ENCODE measurements around the gene SHC3.

Gene SHC3

GRCh38 chr9:89112243-89112642, 66.4 kb downstream of the SHC3 start:
- TF ChIP-seq, protein P1, sequence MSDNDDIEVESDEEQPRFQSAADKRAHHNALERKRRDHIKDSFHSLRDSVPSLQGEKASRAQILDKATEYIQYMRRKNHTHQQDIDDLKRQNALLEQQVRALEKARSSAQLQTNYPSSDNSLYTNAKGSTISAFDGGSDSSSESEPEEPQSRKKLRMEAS (IDR thresholded peaks at IDR 0.05; ENCODE audit: low read depth, low read length), result no peak
- TF ChIP-seq POLR2A (IDR thresholded peaks at IDR 0.05; ENCODE audit: extremely low read depth, insufficient read length), result no peak
- no peak for TF ChIP-seq MYC (IDR thresholded peaks at IDR 0.05; ENCODE audit: low read depth, low read length)
- TF ChIP-seq, protein P2, sequence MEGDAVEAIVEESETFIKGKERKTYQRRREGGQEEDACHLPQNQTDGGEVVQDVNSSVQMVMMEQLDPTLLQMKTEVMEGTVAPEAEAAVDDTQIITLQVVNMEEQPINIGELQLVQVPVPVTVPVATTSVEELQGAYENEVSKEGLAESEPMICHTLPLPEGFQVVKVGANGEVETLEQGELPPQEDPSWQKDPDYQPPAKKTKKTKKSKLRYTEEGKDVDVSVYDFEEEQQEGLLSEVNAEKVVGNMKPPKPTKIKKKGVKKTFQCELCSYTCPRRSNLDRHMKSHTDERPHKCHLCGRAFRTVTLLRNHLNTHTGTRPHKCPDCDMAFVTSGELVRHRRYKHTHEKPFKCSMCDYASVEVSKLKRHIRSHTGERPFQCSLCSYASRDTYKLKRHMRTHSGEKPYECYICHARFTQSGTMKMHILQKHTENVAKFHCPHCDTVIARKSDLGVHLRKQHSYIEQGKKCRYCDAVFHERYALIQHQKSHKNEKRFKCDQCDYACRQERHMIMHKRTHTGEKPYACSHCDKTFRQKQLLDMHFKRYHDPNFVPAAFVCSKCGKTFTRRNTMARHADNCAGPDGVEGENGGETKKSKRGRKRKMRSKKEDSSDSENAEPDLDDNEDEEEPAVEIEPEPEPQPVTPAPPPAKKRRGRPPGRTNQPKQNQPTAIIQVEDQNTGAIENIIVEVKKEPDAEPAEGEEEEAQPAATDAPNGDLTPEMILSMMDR (IDR thresholded peaks at IDR 0.05; ENCODE audit: low read depth, low read length), result no peak
- no peak for DNase-seq (ENCODE audit: low read depth)
- no peak overlapping the region for H3K4me3 ChIP-seq (ENCODE audit: low read depth, low read length)

- no peak overlapping the region for H3K4me3 ChIP-seq (ENCODE audit: low read depth, low read length)
- no peak for TF ChIP-seq MYC (IDR thresholded peaks at IDR 0.05; ENCODE audit: low read depth, low read length)
- TF ChIP-seq, protein P2 (IDR thresholded peaks at IDR 0.05; ENCODE audit: low read depth, low read length), result no peak
- TF ChIP-seq POLR2A (IDR thresholded peaks at IDR 0.05; ENCODE audit: extremely low read depth, insufficient read length), result no peak
- TF ChIP-seq, protein P1 (IDR thresholded peaks at IDR 0.05; ENCODE audit: low read depth, low read length), result no peak
- no peak for DNase-seq (ENCODE audit: low read depth)
Measured at GRCh38 chr9:89109666-89110065, 69.0 kb downstream of the SHC3 start.

DNA sequence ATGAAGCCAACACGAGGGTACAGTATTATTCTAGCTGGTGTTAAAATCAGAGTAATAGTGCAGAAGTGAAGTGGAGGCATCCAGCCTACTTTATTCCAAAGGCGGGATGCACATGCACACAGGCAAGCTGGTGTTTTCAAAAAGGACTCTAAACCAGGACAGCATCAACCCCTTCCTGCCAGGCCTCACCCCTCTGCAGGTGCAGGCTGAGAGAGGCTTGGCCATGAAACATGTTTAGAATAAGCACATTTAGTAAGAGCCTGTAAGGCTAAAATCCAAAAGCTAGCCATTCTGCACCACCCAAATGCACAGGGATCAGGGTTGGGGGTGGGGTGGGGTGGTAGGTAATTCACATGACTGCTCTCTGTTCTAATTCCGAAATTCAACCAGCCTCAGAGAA, 71.2 kb downstream of the SHC3 start:
- TF ChIP-seq, protein P2 (IDR thresholded peaks at IDR 0.05; ENCODE audit: low read depth, low read length), result no peak
- no peak for TF ChIP-seq POLR2A (IDR thresholded peaks at IDR 0.05; ENCODE audit: extremely low read depth, insufficient read length)
- TF ChIP-seq, protein P1 (IDR thresholded peaks at IDR 0.05; ENCODE audit: low read depth, low read length), result no peak
- TF ChIP-seq MYC (IDR thresholded peaks at IDR 0.05; ENCODE audit: low read depth, low read length), result no peak

DNA sequence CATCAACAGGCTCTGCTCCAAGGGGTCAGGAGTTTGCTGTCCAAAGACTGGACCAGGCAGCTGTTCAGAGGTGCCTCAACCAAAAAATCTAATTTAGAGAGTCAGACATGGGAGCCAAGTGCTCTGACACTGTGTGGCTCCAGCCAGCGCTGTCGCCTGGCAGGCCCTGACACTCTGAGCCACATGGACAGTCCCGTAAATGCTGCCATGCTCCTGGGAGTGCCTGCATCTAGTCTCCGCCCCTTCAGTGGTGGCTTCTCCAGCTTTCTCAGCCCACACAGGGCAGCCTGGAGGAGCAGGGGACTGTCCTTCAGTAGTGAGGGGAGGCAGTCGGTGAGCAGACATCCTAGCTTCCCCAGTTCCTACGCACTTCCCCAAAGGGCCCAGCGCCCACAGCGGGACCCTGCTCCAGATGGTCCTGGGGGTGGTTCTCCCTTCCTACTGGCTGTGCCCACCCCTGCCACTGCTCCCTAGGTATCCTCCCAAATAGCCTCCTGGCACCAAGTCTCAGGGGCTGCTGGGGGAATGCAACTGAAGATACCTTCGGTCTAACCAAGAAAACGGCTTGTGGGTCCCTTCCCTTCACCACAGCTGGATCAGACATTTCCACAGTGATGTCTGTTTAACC, 72.3 kb downstream of the SHC3 start:
- no peak overlapping the region for H3K4me3 ChIP-seq (ENCODE audit: low read depth, low read length)
- no peak for DNase-seq (ENCODE audit: low read depth)
- TF ChIP-seq, protein P1 (IDR thresholded peaks at IDR 0.05; ENCODE audit: low read depth, low read length), result no peak
- no peak for TF ChIP-seq POLR2A (IDR thresholded peaks at IDR 0.05; ENCODE audit: extremely low read depth, insufficient read length)
- TF ChIP-seq MYC (IDR thresholded peaks at IDR 0.05; ENCODE audit: low read depth, low read length), result no peak
- TF ChIP-seq, protein P2 (IDR thresholded peaks at IDR 0.05; ENCODE audit: low read depth, low read length), result no peak

More for the DNA sequence above, 71.2 kb downstream of the SHC3 start:
- no peak overlapping the region for H3K4me3 ChIP-seq (ENCODE audit: low read depth, low read length)
- no peak for DNase-seq (ENCODE audit: low read depth)

- TF ChIP-seq, protein P1 (IDR thresholded peaks at IDR 0.05; ENCODE audit: low read depth, low read length), result no peak
- no peak for TF ChIP-seq POLR2A (IDR thresholded peaks at IDR 0.05; ENCODE audit: extremely low read depth, insufficient read length)
- TF ChIP-seq, protein P2 (IDR thresholded peaks at IDR 0.05; ENCODE audit: low read depth, low read length), result no peak
- TF ChIP-seq MYC (IDR thresholded peaks at IDR 0.05; ENCODE audit: low read depth, low read length), result no peak
- no peak overlapping the region for H3K4me3 ChIP-seq (ENCODE audit: low read depth, low read length)
- DNase-seq (ENCODE audit: low read depth), result no peak
Measured at GRCh38 chr9:89104821-89105220, 73.8 kb downstream of the SHC3 start.

All from NB4 (cell line).